Measurements from ENCODE around the gene EXOC6B. TPM values are rescaled to one million over a fixed set of nuclear protein-coding genes. Genes with fewer than 3 reads are reported as not detected.
"Not testable (repeated sequence)": the region's sequence is repeated elsewhere in the genome, so short reads cannot be mapped to it uniquely, and the experiment has no call there.

EXOC6B gene
- total RNA-seq, 1 donor from 2014 or later: 23.3 TPM

DNA sequence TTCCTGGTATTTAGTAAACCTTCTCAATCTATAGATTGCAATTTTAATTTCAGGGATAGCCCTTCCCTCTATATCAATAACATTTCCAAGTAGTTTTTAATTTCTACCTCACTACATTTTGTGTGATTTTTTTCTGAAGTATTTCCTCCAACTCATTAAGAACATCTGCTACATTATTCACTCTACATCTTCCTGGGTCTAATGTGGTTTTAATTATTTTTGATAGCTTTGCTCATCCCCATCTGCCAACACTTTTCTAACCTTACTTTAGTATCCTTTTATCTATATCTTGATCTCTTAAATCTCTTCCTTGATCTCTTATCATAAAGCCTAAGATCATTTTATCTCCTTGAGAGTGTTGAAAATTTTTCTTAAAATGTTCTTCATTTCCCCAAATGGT lies 399.8 kb downstream of the EXOC6B start:
- no peak for DNase-seq

DNA sequence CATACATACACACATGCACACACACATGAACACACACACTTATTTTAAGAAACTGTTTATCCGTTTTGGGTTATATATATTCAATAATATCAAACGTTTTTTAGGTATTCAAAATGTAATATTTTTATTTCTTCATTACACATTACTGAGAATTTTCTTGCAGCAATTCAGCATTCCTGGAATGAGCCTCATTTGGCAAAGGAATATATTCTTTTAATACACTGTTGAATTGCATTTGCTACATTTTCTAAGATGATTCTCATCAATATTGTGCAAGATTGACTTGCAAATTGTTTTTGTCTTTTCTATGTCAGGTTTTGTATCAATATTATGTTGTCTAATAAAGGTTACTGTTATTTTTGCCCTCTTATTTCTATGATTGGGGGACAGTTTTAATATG lies 402.1 kb downstream of the EXOC6B start:
- DNase-seq: no peak

DNA sequence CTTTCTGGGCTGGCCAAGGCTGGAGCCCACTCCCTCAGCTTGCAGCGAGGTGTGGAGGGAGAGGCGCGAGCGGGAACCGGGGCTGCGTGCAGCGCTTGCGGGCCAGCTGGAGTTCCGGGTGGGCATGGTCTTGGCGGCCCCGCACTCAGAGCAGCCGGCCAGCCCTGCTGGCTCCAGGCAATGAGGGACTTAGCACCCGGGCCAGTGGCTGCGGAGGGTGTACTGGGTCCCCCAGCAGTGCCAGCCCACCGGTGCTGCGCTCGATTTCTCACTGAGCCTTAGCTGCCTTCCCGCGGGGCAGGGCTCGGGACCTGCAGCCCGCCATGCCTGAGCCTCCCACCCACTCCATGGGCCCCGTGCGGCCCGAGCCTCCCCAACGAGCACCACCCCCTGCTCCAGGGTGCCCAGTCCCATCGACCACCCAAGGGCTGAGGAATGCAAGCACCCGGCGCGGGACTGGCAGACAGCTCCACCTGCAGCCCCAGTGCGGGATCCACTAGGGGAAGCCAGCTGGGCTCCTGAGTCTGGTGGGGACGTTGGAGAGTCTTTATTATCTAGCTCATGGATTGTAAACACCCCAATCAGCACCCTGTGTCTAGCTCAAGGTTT lies 404.0 kb downstream of the EXOC6B start:
- not testable (repeated sequence) for DNase-seq

DNA sequence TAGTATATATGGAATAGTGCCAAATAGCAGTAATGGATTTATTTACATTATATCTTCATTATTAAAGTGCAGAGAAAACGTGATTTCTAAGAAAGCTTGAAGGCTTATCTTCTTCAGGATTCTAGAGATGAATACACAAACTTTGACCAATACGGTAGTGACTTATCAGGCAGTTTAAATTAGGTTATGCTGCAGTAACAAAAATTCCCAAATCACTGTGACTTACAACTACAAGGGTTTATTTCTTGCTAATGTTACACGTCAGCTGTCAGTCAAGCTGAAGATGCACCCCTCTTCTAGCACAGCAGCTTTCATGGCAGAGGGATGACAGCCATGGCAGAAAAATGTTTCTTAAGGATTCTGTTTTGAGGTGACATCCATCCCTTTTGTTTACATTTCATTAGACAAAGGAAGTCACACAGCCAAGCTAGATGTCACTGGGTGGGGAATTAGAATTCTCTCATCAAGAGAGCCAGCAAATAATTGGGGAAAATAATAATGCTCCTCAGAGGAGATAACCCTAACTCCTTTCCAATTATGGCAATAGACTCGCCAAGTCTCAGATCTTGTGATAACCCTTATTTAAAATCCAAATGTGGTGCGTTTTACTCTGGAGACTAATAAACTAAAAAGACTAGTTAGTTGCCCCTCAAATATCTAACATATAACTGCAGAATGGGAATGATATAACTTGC lies 409.9 kb downstream of the EXOC6B start:
- DNase-seq: no peak

DNA sequence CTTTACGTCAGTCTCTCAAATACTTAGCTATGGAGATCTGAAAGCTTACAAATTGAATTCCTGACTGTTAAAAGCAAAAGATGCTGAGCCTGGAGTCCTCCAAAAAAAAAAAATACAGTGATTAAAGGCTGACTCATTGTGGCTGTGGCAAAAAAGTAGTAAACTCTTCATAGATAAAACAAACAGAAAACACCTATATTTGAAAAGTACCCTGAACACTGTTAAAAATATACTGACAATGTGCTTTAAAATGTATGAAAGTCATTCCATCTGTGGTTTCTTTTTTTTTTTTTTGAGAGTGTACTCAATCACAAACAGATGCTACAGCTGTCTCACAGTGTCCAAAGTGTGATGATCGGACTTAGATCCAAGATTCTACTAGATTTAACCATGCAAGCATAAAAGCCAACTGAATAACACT lies 410.6 kb downstream of the EXOC6B start:
- no peak for DNase-seq

DNA sequence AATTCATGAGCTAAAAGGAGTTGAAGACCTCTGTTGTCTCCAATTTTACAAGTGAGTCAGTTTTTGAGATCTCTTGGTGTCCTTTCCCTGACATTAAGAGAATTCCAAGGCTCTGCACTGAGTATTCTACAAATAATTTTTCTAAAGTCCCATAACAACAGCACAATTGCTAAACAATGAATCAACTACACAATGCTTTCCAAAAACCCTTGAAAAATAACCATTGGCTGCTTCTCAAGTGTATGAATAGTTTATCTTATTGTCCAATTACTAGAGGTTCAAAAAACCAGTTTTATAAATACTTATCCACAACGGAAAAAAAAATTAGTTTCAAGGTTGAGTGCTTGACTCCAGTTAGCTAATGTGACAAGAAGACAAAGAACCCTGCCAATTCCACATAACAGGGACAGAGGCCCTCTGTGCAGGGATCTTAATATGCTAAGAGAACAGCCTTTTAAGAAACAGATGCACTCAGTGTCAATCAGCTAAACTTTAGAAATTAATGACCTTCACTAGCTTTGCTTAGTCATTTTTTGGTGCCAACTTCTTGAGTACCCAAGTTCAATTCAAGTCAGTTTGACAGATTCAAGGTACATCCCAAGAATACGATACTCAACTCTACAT lies 411.6 kb downstream of the EXOC6B start:
- no peak for DNase-seq

DNA sequence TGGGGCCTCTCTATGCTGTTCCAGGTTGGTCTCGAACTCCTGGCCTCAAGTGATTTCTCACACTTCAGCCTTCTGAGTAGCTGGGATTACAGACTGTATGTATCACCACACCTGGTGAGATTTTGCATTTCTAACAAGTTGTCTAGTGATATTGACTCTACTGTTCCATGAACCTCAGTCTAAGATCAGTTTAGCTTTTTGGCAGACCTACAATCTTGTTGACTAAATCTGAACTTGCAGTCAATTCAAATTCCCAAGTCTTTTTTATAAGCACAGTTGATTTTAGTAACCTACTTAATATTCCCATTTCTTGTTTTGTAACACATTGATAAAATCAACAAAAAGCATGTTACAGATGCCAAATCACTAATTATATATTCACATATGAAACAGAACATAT lies 412.1 kb downstream of the EXOC6B start:
- no peak for DNase-seq

DNA sequence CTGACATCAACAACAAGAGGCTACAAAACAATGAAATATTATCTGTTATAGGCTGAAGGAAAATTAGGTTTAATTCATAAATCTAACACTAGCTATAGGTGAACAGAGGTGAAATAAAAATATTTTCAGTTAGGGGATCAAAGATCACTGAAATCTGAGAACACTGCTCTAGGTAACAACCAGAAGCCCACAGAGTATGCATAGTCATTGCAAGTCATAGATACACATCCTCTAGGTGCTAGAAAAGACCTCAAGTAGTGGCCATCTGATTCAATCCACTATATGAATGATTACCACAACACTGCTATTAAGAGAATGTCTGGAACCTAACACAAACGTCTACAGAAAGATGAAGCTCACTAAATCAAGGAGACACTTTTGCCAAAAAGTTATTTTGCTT lies 413.6 kb downstream of the EXOC6B start:
- no peak for DNase-seq

DNA sequence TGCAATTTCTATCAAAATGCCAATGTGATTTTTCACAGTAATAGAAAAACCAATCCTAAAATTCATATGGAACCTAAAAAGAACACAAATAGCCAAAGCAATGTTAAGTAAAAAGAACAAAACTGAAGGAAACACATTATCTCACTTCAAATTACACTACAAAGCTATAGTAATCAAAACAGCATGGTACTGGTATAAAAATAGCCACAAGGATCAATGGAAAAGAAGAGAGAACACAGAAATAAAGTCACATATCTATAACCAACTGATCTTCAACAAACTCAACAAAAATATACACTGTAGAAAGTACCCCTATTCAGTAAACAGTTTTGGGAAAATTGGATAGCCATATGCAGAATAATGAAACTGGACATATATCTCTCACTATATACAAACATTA lies 426.0 kb downstream of the EXOC6B start:
- no peak for DNase-seq

DNA sequence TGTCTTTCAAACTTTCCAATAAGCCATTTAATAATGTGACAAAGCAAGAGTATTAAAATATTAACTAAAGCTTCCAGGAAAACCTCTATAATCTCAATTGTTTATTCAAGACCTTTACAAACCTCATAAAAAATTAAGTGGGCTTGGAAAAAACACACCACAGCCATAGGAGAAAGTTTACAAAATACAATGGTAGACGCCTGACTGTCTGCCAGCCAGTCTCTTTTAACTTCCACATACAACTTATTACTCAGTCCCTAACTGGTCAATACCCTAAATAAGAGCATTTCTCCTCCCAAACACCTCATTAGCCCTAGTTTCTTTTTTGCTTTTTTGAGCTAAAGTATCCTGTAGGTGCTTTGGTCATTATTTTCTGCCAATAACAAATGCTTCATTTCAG lies 430.7 kb downstream of the EXOC6B start:
- no peak for DNase-seq

DNA sequence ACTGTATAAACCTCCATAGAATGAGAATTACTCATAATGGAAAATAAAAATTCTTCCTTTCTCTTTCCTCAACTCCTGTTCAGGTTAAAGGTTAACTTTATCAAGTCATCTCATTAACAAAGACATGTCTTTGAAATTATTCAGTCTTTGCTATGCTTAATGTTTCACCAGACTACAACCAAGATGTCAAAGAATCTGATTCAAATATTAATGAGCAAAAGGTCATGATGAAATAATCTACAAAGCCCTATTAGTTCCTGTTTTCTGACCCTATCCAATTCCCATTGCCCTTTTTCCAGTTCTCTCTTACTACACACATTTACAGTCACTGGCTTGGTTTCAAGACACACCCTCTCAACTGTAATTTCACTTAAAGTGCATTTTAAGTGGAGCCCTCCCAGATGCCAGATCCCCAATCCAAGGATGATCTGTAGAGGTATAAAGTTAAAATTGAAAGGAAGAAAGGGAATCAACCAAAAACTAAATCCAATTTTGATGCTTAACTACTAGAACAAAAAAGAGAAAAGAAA lies 431.2 kb downstream of the EXOC6B start:
- DNase-seq: peak; percentile 1

DNA sequence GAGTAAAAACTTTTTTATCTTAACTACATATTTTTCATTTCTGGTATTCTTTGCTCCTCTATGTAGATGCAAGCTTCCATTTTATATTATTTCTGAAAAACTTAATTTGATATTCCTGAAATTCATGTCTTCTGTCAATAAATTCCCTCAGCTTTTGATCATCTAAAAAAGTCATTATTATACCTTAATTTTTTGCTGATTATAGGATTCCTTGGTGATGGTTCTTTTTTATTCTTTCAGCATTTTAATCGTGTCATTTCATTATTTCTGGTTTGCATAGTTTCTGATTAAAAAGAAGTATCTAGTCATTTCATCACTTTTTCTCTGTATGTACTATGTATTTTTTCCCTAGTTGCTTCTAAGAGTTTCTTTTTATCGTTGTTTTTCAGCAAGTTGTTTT lies 436.4 kb downstream of the EXOC6B start:
- no peak for DNase-seq

DNA sequence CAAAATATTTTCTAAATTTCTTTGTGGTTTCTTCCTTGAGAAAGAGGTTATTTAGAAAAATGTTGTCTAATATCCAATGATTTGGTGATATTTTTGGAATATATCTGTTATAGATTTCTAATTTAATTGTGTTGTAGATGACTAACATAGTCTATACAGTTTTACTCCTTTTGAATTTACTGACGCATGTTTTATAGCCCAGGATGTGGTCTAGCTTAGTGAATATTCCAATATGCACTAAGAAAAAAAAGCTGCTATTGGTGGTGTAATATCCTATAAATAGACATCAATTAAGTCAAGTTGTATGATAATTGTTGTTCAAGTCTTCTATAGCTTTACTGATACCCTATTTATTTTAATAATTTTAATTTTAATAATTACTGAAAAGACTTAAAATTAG lies 437.6 kb downstream of the EXOC6B start:
- DNase-seq: no peak

DNA sequence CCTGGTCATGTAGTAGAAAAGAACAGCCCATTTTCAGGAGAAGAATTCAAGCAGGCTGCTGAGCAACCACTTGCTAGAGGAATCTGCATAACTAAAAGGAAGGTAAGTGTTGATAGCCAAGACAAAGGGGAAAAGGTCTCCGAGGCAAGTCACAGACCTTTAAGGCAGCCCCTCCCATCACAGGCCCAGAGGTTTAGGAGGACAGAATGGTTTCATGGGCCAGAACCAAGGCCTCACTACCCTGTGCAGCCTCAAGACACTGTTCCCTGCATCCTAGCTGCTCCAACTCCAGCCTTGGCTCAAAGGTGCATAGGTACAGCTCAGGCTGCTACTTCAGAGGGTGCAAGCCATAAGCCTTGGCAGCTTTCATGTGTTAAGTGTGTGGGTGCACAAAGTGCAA lies 439.5 kb downstream of the EXOC6B start:
- no peak for DNase-seq

DNA sequence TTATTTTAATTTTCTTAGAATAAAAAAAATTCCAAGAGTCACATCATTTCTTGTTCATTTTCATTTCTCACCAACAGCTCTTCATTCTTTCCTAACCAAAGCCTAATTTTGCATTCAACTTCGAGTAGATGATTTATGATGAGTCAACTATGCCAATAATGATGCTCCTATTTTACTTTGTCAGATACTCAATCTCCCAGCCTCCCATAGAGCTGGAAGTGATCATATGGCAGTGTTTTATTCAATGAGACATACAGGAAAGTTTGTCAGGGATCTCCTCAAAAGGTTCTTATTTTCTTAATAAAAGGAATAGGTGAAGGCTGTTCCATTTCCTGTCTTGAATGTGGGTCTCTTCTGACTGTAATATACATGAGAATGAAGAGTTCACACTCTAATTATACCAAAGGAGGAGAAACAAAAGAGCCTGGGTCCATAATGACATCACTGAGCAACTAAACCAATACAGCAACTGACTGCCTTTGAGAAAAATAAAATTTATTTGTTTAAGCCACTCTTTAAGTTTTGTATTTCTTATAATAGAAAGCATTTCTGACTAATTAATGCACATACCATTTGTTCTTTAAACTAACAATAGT lies 447.0 kb downstream of the EXOC6B start:
- no peak for DNase-seq

DNA sequence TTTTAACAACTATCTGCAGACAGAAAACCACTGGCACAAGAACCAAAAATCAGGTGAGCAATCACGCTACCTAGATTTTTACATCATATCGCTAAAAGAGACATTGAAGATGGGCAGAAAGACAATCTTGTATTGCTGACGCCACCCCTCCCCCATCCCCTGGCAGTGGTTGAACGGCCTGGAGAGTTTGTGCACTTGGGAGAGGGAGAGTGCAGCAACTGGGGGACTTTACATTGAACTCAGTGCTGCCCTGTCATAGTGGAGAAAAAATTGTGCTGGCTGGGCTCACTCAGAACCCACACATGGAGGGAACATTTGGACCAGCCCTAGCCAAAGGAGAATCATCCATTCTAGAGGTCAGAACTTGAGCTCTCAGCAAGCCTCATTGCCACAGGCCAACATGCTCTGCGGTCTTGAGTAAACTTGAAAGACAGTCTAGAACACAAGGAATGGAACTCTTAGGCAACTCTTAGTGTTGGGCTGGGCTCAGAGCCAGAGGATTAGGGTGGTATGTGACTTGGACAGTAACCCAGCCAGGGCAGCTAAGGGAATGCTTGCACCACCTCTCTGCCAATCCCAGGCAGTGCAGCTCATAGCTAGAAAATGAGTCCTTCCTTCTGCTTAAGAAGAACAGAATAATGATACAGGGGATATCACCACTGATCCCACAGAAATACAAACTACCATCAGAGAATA lies 458.2 kb downstream of the EXOC6B start:
- DNase-seq: peak; percentile 27

DNA sequence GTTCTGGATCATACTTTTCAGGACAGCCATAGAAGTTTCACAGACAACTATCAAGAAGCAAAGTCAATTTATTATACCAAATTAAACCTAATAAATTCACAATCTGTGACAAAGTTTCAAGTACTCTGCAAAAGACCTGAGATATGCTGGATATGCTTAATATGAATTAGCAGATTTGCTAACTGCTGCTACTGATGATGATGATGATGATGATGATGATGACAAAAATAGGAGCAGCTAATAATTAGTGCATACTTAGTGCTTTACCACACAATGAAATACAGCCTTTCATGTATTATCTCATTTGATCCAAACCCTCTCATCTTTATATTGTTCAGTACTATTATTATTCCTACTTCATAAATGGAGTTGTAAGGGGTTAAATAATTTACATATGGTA lies 462.4 kb downstream of the EXOC6B start:
- DNase-seq: no peak

DNA sequence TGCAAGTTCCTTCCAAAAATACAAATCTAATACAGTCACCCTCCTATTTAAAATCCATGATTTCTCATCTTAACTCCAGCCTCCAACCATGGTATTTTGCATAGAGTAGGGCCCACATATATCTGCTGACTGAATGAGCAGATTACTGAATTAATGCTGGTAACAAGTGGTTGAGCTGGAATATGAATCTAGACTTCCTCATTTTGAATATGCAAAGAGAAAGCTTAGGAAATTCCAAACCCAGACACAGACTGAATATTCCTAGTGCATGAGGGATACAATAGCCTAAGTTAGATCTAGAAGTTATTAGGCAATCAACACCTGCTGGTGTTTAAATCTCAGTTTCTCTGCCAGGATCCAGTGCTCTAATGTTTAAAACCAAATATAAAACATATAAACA lies 463.1 kb downstream of the EXOC6B start:
- no peak for DNase-seq

DNA sequence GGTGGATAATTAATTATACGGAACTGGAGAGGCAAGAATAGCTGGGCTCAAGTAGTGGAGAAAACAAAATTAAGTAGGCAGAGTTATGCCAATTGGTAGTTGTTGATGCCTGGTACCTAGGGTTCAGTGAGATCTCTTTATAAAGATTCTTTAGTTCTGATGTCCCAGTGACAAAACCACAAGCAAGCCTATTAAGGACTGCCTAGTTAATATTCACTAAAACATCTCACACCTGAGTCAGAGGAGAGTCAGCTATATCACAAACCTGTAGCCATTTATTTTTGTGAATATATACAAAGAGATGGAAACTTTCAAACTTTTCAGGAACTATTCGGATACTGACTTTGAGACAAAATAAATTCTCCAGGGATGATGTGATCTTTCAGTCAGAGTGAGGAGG lies 464.3 kb downstream of the EXOC6B start:
- no peak for DNase-seq

DNA sequence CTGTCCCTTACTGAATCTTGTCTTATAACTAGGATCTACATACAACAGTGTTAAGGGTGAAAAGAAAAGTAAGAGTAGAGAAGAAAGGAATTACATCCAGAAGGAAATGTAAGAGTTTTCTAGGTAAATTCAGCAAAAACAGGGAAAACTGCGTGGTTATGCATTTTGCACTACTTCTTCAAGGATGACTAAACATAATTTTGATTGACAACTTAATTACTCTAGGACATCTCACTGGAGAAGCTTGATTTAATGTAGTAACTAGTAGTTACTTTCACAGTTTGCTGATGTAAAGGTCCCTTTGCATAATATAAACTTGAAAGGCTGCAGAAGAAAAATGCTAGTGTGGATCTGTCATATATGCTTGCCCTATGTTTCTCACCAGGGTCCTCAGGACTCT lies 464.8 kb downstream of the EXOC6B start:
- DNase-seq: no peak

DNA sequence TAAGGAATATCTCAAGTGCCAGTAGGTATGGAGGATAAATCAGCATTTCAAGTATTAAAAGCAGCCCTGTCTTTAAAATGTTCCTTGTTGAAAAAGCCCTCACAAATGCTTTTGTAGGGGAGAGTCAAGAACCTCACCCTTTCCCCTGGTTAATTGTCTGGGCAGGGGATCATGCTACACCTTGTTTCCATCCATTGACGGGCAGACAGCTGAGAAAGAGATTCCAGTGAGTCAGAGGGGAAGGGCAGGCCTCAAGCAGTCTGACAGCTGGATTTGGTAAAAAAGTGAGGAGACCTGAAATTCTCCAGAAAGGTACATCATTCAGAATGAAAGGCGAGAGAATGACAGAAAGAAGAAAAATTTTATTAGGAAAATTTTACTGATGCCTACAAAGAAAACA lies 475.0 kb downstream of the EXOC6B start:
- DNase-seq: peak; percentile 38

DNA sequence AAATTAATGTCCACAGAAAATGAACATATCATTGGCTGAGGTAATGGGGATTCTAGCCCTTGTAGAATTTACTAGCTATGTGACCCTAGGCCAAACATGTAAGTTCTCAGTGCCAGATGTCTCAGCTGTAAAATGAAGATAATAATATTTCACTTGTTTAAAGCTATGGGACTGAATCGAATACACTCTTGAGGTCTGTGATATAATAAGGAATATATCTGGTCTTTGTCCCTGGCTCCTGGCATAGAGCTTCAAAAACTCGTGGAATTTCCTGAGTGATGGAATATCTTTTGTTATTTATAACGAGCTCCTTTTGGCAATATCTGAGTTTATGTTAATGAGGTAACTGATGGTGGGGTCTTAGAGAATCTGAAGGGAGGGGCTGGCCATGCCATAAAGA lies 476.8 kb downstream of the EXOC6B start:
- peak; percentile 83 for DNase-seq

DNA sequence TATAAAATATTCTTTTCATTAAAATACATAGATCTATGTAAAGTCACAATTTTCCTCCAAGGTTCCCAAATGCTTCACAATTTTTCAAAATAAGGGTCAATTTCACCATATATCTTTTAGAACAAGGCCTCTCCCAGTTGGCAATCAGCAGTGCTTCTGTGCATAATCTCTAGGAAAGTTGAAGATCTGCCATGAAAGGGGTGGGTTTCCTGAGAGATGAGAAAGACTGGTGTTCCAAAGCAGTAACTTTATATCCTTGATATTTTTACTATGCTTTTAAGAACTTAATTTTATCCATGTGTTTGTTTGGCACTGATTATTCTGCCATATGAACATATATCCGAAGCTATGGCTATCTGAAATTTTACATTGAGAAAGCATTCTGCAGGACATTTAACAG lies 478.8 kb downstream of the EXOC6B start:
- DNase-seq: no peak
